HUDEP-2 (cell line): ENCODE measurements around the gene HERC4.
"Not testable (repeated sequence)": the region's sequence is repeated elsewhere in the genome, so short reads cannot be mapped to it uniquely, and the experiment has no call there.

ENCODE experiments used
- DNase-seq, 76 experiments: peaks; one replicate each; lab custom pipeline; 2025; ENCODE audit not compliant: unreplicated experiment in 76 of 76; lab: John Stamatoyannopoulos, UW

Gene HERC4

DNA sequence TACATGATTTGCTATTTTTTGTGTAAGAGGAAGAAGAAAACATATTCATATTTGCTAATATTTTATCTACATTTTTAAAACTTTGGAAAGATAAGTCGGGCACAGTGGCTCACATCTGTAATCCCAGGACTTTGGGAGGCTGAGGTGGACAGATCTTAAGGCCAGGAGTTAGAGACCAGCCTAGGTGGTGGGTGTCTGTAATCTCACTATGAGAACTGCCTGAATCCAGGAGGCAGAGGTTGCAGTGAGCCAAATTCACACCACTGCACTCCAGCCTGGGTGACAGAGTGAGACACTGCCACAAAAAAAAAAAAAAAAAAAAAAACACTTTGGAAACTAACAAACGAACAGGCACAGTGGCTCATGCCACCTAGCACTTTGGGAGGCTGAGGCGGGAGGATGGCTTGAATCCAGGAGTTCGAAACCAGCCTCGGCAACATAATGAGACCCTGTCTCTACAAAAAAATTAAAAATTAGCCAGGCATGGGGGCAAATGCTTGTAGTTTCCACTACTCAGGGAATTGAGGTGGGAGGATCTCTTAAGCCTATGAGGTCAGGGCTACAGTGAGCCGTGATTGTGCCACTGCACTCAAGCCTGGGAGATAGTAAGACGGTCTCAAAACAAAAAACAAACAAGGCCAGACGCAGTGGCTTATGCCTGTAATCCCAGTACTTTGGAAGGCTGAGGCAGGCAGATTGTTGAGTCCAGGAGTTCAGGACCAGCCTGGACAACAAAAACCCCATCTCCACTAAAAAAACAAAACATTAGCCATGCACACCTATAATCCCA, 25.6 kb downstream of the HERC4 start:
- DNase-seq: no peak

- no peak for DNase-seq
Observed at GRCh38 chr10:68047554-68048327, 27.3 kb downstream of the HERC4 start.

DNA sequence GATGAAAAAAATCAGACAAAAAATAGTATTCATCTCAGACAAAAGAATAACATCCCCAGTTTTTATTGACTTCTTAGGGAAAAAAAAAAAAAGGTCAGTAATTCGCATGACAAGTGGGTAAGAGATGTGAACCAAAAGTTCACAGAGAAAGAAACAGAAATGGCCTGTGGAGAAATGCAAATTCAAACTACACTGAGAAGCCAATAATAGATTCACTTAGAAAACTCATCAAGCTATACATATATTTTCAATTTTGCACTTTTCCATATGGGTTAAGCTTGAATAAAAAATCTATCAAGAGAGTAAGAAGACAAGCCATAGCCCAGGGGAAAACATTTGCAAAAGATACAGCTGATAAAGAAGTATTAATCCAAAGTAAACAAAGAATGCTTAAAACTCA, 28.0 kb downstream of the HERC4 start:
- no peak for DNase-seq

DNA sequence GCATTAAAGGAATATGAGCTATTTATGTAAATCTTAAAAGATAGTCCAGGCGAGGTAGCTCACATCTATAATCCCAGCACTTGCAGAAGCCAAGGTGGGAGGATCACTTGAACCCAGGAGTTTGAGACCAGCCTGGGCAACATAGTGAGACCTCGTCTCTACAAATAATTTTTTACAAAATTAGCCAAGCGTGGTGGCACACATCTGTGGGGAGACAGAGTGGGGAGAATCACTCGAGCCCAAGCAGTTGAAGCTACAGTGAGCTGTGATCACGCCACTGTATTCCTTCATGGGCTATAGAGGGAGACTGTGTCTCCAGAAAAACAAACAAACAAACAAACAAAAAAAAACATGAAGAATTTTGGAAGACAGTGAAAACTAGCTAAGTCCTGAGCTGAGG, 28.4 kb downstream of the HERC4 start:
- no peak for DNase-seq

DNA sequence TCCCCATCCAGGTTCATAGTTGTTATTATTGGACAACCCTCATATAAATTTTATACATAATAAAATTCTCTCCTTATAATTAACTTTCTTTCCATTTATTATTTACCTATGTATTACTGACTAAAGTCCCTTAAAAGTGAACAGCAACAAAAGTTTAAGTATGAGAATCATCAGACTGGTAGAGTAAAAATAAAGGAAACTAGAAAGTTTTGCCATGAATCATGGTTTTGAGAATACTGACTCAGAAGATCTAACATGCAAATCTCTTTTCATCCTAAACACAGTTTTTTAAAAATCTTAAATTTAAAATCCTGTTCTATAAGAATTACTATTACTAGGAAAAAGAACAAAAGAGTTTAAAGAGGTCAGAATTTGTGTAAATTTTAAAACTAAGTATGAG, 32.1 kb downstream of the HERC4 start:
- no peak for DNase-seq

DNA sequence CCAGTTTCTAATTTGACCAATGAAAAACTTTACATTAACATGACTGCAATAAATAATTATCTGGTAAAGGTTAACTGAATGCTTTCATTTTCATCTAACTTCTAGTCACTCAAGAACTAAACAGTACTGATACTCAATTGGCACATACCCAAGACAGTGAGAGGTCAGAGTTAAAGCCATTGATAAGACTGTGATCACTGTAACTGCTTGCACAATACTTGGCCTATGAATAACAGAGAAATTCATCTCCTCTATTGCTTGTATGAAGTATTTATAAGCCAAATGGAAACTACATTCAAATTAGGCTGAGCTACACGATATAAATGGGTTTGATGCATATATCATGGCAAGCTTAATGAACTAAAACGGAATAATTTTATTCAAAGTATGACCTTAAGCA, 43.0 kb downstream of the HERC4 start:
- DNase-seq: peak in 29 of 76 experiments; percentile 2 to 59 (median 34)

GRCh38 chr10:68027429-68027828, 47.7 kb downstream of the HERC4 start:
- no peak for DNase-seq

DNA sequence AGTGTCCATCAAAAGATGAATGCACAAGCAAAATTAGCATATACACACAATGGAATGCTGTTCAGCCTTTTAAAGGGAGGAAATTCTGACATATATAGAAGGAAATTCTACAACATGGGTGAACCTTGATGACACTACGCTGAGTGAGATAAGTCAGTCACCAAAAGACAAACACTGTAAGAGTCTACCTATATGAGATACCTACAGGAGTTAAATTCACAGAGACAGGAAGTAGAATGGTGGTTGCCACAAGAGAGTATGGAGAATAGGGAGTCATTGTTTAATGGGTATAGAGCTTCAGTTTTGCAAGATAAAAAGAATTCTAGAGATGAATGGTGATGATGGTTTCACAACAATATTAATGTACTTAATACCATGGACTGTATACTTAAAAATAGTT, 51.8 kb downstream of the HERC4 start:
- no peak for DNase-seq

DNA sequence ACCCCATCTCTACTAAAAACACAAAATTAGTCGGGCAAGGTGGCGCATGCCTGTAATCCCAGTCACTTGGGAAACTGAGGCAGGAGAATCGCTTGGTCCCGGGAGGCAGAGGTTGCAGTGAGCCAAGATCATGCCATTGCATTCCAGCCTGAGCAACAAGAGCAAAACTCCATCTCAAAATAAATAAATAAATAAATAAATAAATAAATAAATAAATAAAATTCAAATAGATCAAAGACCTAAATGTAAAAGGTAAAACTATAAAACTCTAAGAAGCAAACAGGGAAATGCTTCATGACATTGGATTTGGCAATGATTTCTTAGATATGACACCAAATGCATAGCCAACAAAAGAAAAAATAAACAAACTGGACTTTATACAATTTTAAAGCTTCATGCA, 52.8 kb downstream of the HERC4 start:
- not testable (repeated sequence) for DNase-seq

- not testable (repeated sequence) for DNase-seq
Observed at GRCh38 chr10:68016519-68016918, 58.6 kb downstream of the HERC4 start.

- no peak for DNase-seq
Observed at GRCh38 chr10:68010426-68010940, 64.6 kb downstream of the HERC4 start.

DNA sequence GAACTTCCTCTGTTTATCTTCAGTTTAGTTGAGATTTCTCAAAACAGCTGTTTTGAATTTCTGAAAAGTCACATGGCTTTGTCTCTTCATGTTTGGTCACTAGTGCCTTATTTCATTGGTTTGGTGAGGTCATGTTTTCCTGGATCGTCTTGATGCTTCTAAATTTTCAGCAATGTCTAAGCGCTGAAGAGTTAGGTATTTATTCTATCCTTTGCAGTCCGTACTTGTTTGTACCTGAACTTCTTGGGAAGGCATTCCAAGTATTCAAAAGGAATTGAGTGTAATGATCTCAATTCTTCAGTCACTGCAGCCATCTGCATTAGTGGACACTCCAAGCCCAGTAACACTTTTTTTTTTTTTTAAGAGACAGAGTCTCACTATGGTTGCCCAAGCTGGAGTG, 67.7 kb downstream of the HERC4 start:
- no peak for DNase-seq

- DNase-seq: no peak
Observed at GRCh38 chr10:68001539-68001938, 73.5 kb downstream of the HERC4 start.

DNA sequence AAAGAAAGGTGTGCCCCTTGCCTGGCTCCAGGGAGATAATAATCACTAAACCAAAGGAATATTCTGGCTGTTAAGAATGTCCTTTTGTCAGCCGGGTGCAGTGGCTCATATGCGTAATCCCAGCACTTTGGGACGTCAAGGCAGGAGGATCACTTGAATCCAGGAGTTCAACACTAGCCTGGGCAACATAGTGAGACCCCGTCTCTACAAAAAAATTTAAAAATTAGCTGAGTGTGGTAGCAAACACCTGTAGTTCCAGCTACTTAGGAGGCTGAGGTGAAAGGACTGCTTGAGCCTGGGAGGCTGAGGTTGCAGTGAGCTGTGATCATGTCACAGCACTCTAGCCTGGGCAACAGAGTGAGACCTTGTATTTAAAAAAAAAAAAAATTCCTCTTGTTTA, 74.1 kb downstream of the HERC4 start:
- no peak for DNase-seq

DNA sequence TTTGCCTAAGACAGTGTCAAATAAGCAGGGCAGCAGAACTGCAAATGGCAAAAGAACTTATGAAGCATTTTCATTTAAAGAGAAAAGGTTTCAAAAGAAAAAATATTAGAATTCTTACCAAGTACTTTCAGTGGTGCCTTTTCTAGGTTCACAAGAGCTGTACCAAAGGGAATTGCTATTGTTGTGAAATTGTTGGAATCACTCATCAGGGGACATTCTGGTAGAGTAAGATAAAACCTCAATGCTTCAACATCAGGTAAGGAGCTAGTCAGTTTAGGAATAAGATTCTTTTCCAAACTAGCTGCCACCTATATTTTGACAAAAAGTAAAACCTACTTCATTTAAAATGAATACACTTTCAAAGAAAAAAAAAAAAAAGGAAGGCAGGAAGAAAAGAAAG, 85.0 kb downstream of the HERC4 start:
- no peak for DNase-seq

DNA sequence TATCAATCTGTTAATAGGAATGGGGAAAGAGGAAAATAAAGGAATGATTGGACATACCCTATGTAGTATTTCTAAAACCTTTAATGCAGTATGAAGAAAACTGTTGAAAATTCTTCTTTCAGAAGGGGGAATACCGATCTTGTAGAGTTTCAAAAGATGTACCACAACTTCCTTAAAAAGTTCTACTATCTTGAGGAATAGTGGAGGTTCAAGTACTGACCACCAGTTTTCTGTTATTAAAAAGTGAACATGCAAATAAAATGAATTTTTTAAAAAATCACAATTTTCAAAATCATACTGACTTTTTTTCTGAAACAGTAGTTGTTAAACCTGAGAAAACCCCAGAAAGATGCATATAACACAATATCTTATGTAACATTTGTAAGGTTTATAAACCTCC, 86.5 kb downstream of the HERC4 start:
- no peak for DNase-seq

DNA sequence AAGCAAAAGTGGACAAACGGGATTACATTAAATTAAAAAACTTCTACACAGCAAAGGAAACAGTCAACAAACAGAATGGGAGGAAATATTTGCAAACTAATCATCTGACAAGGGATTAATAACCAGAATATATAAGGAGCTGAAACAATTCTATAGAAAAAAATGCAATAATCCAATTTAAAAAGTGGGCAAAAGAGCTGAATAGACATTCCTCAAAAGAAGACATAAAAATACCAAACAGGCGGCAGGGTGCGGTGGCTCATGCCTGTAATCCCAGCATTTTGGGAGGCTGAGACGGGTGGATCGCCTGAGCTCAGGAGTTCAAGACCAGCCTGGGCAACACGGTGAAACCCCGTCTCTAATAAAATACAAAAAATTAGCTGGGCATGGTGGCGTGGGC, 92.5 kb downstream of the HERC4 start:
- DNase-seq: not testable (repeated sequence)

DNA sequence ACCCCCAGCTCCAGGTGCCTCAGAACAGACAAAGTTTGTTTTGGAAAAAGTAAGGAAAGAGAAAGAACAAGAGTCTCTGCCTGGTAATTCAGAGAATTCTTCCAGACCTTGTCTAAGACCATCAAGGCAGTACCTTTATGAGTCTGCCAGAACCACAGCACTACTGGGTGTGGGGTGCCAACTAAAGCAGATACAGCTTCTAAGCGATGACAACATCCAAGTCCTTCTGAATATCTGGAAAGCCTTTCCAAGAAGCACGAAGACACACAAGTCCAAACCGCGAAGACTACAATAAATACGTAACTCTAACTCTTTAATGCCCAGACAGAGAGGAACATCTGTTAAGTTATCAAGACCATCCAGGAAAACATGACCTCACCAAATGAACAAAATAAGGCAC, 96.3 kb downstream of the HERC4 start:
- DNase-seq: no peak

DNA sequence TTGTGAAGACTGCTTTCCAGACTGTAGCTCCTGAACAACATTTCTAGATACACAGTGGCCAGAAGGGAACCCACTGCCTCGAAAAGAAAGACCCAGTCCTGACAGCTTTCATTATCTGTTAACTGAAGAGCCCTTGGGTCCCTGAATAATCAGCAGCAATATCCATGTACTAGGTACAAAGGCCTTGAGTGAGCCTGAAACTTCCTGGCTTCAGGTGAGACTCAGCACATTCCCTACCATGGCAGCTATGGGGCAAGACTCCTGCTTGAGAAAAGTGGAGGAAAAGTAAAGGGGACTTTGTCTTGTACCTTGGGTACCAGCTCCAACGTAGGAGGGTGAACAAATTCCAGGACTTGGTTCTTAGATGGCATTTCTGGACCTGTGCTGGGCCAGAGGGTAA, 97.8 kb downstream of the HERC4 start:
- DNase-seq: no peak

- DNase-seq: peak in 33 of 76 experiments; percentile 0 to 35 (median 14)
Observed at GRCh38 chr10:67976292-67977245, 98.5 kb downstream of the HERC4 start.

- no peak for DNase-seq
Observed at GRCh38 chr10:67975871-67976270, 99.2 kb downstream of the HERC4 start.
